GM20431 (cell line): ENCODE results near the gene MTHFSD.

Source experiments
- in situ Hi-C: fragments of 300-500 bp; cut with MseI, MboI; formaldehyde crosslinking; loops from one replicate; pipeline ENCODE4 v1.15.0; 2020; ENCODE audit warnings: low sequenced_read_pairs; ENCODE audit not compliant: unreplicated experiment

MTHFSD gene

DNA sequence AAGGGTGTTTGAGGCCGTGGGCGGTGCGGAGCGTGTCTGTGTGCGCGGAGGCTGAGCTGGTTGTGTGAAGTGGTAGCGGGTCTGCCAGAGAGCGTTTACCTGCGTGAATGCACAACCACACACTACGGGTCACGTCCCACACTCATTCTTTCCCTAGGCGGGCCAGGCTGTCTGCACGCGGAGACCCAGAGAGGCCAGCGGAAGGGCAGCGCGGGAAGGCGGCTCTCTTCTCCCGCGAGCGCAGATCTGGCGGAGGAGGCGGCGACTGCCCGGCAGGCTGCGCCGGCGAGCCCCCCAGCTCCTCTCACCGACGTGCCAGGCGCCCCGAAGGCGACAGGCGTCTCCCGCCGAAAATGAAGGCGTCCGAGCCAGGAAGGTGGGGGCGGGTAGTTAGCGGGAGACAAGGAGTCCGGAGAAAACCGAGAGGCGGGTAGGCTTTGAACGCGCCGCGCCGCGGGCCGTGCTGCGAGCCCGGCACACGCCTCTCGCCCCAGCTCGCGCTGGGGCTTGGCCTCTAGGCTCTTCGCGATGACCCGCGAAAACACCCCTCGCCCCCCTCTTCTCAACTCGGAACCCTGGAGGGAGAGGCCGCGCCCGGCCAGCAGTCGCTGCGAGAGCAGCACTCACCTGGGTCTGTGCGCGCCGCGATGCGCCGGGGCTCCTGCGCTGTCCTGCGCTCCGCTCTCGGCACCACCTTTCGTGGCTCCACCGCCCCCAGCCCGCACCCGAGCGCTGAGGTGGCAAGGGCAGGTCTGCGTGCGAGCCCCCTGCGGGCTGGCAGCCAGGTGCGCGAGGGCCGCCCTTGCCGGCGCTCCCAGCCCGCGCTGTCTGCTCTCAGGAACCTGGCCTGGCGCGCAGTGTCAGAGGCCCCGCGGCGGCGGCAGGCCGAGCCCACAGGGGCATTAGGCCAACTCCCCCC, 46.7 kb downstream of the MTHFSD start:
- in situ Hi-C loops = loop anchor here (25.0 kb wide), 1 partner anchor 696 kb away; no protein-coding TSS in a partner anchor

DNA sequence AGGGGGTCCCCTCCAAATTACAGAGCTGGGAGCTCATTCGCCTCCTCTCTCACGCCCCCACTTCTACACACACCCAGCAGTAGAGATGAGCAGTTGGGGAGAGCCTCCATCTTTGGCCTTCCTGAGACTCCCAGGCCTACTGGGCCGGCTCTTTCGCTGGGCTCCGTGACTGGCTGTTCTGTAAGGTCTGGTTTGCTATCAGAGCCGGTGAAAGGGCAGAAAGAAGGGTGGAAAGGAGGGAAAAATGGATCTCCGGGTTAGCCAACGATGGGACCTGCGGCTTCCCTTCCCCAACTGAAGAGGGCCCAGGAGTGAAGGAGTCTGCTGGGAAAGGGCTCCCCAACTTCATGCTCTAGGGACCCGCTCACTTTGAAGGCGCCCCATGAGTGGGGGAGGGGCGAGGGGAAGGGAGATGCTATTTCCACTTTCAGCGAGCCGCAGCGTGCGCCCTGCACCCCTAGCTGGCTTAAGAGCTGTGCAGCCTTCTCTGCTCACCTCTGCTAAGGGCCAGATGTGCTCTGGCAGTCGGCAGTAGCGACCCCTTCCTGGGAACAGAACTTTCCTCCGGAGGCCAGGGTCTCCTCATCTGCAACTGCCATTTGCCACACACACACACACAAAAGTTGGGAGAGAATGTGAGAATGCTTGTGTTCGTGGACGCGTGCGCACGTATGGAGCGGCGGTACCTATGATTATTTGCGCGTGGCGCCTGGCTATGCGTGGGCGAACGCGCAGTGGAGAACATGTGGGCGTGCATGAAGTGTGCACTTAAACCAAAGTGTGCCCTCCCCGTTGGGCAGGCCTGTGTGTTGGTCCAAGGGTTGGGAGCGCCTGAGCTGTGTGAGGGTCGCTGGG, 47.6 kb downstream of the MTHFSD start:
- in situ Hi-C loops = loop anchor here (25.0 kb wide), 1 partner anchor 695 kb away; no protein-coding TSS in a partner anchor

DNA sequence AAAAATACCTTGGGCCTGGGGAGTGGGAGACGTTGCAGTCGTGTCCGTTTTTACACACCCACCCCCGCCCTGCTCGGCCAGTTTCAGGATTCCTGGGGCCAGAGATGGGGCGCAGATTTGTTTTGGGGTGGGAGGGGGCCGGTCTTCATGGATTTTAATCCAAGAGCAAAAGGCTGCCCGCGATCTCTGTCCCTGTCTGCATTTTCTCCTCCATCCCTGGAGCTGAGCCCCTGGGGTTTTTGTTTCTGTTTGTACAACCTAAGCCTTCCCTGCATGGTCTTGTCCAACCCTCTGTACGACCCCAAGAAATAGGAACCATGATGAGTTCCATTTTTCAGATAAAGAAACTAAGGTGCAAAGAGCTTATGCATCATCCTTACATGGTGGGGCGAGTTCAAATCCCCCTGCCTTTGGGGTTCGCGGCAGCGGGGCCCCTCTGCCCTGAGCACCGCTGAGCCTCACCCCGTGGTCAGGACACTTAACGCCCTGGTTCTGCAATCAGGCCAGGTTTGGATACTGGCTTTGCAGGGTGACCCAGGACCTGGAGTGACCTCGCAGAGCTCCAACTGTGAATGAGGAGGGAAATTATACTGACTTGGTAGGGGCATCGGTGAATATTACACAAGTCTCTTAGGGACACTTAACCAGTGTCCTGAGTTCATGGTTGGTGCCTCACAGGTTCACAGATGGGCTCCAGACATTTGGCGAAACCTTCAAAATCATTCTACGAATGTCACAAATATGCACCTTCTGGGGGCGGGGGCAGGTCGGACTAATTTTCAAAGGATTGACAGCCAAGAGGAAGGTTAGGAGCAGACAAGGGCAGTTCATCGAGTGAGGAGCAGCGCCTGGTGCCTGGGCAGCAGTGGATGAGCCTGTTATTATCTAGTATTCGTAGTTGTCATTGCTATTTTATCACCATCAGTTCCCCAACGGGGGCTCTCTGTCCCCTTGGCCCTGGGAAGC, 48.9 kb downstream of the MTHFSD start:
- in situ Hi-C loops = loop anchor here (25.0 kb wide), 1 partner anchor 694 kb away; no protein-coding TSS in a partner anchor

DNA sequence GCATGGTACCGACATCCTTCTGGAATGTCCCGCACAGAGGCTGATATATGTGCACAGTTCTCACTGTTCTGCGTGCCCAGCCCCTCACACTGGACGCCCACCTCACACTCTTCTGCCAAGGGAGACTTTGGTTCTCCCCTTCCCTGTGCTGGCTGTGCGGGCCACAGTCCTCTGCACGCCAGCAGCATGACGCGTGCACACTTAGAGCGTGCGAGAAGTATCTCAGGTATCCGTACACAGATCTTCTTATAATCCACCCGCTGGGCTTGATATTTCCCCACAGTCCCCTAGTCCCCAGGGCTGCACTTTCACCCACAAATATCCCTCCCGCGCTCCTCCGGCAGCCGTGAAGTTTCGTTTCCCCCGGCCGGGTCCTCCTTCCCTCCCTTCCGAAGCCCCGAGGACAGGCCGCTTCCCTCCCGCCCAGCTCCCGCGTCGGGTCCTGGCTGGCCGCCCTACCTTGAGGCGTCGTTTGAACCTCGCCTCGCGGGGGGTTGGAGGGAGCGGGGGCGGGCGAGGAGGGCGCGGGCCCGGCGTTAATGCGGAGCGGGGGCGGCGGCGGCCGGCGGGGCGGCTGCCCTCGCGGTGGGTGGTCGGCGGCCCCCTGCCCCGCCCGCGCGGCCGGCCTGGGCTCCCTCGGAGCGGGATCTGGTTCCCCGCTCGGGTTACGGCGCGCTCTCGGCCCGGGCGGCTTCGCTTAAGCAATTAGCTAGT, 49.7 kb downstream of the MTHFSD start:
- in situ Hi-C loops = loop anchor here (25.0 kb wide), 1 partner anchor 693 kb away; no protein-coding TSS in a partner anchor

DNA sequence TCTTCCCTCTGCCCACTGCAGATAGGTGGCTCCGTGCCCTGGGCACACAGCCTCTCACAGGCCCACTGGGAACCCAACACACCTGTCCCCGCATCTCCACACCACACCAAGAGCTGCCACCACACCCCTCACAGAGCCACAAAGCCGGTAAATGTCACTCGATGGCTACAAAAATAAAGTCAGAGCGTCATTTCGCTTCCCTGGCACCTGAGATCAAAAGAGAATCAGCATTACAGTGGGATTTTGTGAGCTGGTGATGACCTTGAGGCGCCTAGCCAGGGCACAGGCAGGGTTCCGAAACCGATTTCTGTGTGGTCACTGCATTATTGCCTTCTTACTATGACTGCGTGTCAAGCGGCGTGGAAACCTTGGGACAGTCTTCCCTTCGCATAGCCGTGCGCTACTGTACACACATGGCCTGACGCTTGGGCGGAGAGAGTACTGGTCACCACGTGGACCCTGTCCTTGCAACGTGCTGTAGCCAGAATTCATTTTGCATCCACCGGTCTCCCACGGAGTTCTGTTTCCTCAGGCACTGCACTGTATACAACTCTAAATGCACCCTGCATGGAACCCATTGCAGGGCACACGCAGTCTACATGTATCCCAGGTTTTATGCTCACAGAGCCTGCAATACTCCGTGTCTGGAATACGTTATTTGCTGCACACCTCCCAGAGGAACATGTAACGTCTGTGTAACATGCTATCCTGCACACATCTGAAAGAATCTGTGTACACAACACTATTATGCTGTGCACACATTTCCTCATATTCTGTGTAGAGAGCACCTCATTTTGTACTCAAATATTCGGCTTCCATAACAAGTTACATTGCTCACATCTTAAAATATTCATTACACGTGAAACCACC, 50.5 kb downstream of the MTHFSD start:
- in situ Hi-C loops = loop anchor here (25.0 kb wide), 1 partner anchor 692 kb away; no protein-coding TSS in a partner anchor

DNA sequence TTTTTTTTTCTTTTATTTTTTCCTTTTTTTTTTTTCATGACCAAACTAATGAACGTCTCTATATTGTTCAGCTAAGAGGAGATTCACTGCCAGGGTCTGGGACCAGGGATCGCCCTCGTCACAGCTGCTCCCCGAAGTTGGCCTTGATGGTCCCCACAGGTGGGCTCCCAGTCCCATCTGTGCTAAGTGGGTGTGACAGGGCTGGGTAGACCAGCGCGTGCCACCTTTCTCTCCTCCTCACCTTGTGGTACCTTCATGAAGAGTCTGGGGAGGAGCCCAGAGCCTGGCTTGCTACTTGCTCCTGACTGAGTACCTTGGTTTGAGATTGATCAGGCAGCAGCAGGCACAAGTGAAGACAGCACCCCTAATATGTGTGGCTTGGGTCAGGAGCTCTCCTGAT, 51.2 kb downstream of the MTHFSD start:
- in situ Hi-C loops = loop anchor here (25.0 kb wide), 1 partner anchor 692 kb away; no protein-coding TSS in a partner anchor

DNA sequence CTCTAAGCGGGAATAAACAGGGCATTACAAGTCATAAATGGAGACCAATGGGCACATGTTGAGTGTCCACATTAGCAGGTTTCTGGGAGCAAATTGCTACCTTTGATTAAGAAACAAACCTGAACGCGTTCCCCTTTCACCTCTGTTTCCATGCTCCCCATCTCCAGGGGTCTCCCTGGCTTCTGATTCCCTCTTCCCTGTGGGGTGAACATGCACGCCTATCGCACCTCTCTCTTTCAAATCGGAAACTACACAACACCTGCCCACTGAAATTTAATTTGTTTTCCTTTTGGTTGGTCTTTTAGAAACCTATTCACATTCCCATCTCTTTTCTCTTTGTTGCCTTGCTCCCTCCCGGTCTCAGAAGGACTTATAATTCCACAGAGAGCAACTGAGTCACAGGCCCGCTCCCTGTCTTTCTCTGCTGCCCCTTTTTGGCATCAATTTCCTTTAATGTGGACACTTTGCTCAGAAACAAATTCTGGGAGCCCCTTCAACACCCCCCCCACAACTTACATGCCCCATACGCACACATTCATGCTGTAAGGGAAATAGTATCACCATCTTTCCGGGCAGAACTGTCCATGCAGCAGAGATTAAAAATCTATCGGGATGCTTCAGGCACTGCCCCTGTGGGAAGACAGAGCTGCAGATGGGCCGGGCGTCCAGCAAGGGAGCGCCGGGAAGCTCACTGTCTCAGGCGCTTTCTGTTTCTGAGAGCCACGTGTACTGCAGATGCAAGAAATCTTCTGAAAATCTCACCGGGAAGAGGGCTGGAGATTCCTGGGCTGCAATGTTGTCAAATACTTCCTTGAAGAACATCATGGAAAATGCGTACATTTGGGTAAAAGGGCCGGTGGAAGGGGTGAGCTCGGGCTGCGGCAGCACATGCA, 51.9 kb downstream of the MTHFSD start:
- in situ Hi-C loops = loop anchor here (25.0 kb wide), 1 partner anchor 691 kb away; no protein-coding TSS in a partner anchor

DNA sequence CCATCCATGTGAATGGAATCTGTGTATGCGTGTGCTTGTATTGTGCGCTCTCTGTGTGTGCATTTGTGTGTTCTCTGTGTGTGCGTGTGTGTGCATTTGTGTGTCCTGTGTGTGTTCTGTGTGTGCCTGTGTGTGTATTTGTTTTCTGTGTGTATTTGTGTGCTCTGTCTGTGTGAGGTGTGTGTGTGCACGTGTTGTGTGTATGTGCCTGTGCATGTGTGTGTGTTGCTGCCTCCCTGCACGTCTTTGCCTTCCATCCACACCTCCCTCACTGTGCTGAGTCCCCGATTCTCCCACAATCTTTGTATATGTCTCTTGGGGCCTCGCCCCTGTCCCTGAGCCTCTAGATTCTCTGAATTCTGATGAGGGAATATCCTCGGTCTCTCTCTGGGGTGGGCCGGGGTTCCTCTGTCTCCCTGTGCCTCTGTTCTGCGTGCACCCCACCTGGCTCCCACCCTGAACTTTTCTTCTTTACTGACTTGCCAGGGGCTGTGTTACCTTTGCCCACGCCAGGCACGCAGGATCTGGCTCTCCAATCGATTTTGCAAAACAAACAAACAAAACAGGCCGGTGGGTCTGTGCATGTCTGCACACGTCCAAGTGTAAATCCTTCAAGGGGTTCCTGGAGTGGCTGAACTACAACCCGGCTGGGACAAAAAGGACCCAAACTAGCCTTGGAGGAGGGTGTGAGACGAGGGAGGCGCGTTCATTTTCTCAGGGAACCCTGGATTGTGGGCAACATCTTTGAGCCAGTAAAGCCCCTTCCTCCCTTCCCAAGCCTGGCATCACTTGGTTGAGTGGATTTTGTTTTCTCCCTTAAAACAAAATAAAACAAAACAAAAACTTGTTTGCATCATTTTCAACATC, 52.8 kb downstream of the MTHFSD start:
- in situ Hi-C loops = loop anchor here (25.0 kb wide), 1 partner anchor 690 kb away; no protein-coding TSS in a partner anchor

DNA sequence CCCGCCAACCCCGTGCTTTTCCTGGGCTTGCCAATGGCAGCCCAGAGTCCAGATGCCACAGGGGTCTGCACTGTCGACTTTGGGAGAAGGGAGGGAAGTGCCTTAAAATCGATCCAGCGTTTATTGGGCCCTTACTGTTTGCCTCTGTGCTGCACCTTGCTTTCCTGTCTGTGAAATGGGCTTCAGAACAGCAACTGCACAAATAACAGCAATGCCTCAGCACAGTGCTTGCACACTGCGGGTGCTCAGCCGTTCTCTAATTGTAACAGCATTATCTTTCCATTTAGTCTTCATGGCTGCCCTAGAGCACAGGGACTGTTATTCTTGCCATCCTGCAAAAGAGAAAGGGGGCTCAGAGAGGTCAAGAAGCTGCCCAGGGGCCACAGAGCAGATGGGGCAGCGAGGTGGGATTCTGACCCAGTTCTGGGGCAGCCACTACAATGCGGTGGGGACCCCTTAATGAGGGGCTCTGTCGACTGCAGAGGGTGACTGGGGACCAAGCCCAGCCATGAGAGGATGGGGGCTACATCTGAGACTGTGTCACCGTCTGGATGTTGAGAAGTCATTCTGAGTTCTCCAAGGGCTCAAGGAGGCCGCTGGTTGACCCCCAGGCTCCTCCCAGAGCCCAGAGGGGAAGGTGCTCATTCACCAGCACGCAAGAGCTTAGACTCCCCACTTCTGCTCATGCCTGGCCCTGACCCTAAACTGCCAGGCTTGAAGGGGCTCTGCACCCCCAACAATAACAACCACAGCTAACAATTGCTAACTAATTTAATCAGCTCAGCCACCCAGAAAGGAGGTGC, 54.1 kb downstream of the MTHFSD start:
- in situ Hi-C loops = loop anchor here (25.0 kb wide), 1 partner anchor 689 kb away; no protein-coding TSS in a partner anchor

DNA sequence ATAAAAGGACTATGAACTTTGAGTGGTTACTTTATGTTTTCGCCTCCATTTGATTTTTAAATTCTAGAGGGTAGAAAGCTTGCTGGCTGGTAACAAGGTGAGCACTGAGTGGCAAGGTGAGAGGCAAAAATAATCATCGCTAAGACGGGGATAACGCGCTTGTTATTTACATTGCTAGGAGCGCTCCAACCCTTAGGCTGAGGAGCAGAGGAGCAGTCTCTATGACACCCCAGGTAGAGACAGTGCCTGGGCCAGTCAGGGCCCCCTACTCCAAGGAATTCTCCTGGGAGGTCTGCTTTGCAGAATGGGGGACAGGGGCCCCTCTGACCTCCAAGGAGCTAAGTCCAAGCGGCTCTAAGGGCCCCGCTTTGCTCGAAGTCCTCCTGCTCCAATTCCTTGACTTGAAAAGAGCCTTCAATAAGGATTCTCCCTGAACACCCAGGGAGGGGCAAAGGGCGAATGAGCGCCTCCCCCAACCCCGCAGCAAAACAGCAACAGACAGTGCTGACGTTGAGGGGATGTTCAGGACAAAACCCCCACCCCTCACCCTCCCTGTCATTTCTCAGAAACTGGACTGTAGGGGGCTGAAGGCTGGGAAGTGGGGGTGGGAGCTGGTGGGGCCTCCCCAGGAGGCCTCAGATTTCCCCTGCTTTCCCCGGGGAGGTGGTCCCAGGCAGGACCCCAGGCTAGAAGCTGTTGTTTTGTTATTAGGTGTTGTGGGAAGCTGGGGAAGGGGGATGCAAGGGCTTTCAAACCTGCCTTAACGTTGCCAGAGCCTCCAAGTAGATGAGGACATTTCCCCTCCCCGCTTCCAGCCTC, 54.9 kb downstream of the MTHFSD start:
- in situ Hi-C loops = loop anchor here (25.0 kb wide), 1 partner anchor 688 kb away; no protein-coding TSS in a partner anchor

DNA sequence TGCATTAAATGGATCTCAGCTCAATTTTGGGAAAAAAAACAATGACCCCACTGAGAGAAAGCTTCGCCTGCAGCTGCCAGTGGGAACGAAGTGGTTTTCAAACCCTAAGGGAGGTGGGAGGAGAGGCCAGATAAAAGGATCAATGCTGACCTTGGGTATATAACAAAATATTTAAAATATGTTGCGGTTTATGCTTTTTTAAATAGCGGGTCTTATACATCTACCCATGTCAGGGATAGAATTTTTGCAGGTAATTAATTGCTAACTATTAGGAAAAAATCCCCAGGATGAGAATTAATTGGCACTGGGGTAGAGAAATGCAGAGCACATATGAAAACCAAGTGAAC, 55.6 kb downstream of the MTHFSD start:
- in situ Hi-C loops = no loop called here

DNA sequence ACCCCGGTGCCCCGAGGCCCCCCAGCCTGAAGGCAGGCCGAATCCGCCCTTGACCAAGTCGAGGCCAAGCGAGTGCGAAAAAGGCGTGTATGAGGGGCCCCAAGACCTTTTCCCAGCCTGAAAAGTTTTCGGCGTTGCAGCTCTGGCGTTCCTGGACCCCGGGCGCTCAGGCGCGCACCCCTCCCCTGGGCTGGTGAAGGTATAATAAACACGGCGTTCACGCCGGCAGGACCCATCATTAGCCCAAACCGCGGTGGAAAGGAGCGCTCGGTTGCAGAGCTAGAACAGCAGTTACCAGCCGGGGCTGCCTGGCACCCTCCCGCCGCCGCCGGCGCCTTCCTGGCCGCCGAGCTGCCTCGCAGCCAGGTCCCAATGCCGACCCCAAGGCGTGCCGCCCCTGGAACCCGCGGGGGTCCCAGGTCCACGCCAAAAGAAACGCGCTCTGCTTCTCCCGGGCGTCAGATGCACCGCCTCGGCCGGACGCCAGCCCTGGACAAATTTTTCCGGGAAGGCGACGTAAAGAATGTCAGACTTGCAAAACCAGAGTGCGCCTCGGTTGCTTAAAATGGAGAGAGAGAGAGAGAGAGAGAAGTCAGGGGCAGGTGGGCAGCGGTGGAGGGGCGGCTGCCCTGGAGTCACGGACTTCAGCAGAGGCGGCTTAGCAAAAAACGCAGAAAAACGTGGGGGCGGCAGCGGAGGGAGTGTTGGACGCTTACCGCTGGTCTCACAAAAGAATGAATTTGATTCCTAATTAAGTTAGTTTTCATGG, 56.2 kb downstream of the MTHFSD start:
- in situ Hi-C loops = no loop called here

DNA sequence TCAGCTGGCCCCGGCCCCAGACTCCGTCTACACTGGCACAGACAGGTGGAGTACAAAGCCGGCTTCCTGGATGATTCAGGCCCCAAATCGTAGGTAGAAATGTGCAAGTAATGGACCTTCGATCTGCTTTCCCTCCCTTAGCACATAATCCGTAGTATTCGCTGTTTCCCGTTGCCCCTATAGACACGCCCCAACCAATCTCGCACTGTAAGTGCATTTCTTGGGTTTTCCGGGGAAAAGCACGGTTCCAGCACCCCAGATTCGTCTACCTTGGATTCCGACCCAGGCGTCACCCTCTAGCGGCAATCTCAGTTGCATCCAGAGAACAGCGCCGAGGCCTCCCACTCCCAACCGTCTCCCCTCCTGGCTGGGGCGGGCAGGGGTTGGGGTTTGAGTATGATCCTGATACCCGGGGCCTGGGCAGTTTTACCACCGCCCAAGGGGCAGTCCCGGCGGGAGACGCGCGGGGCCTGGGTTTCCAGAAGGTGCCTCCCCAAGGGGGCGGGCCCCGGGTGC, 56.8 kb downstream of the MTHFSD start:
- in situ Hi-C loops = no loop called here
